ENCODE data around the gene ZNF865.
A peak's percentile ranks its signal among the peaks of the same experiment; 100 is the strongest.
"Not testable (repeated sequence)": the region's sequence is repeated elsewhere in the genome, so short reads cannot be mapped to it uniquely, and the experiment has no call there.

ZNF865 gene

DNA sequence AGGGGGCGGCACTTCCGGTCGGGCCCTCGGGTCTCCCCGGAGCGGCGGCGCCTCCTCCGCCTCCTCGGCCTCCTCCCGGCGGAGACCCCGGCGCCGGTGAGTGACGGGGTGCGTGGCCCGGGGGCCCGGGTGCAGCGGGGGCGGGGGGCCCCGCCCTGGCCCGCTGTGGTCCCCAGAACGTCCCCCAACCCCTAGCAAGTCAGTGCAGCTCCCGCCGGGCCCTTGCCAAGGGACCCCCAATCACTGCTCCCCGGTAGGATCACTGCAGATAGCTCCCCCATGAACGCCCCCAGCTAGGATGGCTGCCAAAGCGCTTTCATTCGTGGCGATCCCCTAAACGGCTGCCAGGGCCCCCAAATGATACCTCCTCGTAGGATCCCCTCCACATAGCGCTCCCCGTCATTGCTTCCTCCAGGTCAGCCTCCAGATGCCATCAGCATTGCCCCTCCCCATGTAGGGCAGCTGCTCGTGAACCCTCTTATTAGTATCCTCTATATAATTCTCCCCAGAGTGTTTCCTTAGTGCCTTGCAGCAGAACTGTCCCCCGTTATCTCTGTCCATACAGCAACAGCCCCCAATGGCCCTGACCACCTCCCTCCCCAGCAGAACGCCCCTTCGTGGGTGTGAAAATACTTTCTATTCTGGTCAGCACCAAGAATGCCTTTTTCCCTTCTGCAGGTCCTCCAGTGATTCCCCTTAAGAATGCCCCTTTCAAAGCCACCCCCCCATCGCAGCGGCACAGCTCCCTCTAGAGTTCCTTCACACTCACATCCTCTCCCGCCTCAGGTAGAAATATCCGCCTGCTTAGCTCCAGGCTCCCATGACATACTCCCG lies at the start of gene ZNF865:
TSS of gene ZNF865 (plus strand) at position 11 of the 834 bp plus-strand sequence. CDS start 7,972 bp downstream, outside the sequence.
- peak; percentile 41 for DNase-seq

DNA sequence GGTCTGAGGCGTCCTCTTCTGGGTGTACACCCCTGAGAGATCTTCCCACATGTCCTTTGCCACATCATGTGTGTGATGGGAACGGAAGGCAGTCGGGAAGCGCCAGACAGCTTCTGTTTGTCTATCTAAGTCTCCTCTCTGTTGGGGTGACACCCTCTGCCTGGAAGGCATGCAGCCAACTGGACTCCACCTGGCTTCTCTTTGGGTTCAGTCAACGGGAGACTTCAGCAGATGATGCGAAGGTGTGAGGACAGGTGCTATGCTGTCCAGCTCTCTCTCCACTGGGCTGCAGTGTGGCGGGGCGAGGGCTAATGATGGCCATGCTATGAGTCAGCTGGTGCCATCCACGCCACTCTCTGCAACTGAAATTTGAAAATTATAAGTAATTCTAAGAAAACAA lies 45.8 kb upstream of the ZNF865 start:
- DNase-seq = no peak

DNA sequence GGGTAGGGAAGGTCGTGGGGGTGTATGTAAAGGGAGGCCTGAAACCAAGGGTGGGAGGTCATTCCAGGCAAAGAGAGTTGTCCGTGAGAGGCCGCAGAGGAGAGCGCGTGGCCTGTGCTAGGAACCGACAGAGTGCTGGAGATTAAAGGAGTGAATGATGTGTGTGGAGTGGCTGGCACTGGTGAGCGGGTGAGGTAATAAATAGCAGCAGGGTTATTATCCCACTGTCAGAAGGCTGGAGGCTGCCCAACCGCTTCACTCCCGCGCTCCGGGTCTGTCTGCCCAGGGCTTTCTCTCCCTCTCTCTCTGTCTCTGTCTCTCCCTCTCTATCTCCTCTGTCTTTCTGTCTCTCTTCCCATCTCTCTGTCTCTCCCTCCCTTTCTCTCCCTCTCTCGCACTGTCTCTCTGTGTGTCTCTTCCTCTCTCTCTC lies 42.2 kb upstream of the ZNF865 start:
- peak; percentile 59 for DNase-seq

DNA sequence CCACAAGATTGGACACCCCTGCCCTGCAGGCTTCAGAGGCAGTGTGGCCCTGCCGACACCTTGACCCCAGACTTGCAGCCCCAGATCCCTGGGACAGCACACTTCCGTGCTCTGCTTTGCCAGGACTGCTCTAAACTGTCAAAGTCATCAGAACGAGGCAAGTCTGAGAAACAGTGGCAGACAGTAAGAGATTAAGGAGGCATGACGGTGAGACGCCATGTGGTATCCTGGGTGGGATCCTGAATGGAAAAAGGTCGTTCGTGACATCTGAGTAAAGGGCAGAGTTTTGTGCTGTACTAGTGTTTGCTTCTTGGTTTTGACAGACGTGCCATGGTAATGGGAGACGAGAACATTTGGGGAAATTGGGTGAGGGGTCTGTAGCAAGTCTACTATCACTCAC lies 38.6 kb upstream of the ZNF865 start:
- no peak for DNase-seq

DNA sequence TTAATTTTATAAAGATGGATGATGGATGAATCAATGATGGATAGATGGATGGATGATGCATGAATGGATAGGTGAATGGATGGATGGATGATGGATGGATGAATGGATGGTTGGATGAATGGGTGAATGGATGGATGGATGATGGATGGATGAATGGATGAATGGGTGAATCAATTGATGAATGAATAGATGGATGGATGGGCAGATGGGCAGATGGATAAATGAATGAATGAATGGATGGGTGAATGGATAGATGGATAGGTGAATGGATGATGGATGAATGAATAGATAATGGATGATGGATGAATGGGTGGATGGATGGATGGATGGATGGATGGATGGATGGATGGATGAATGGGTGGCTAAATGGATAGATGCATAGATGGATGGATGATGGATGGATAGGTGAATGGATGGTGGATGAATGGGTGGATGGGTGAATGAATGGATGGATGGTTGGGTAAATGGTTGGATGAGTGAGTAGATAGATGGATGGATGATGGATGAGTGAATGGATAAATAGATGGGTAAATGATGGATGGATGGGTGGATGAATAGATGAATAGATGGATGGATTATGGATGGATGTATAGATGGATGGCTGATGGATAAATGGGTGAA lies 37.6 kb upstream of the ZNF865 start:
- no peak for DNase-seq

DNA sequence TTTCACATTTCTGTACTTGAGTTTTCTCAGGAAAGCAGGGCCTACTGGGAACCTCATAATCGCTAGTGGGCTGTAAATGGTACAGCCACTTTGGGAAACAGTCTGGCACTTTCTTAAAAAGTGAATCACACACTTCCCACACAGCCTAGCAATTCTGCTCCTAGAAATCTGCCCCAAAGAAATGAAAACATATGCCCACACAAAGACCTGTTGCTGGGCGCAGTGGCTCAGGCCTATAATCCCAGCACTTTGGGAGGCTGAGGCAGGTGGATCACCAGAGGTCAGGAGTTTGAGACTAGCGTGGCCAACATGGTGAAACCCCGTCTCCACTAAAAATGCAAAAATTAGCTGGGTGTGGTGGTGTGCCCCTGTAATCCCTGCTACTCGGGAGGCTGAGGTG lies 36.0 kb upstream of the ZNF865 start:
- DNase-seq = not testable (repeated sequence)

DNA sequence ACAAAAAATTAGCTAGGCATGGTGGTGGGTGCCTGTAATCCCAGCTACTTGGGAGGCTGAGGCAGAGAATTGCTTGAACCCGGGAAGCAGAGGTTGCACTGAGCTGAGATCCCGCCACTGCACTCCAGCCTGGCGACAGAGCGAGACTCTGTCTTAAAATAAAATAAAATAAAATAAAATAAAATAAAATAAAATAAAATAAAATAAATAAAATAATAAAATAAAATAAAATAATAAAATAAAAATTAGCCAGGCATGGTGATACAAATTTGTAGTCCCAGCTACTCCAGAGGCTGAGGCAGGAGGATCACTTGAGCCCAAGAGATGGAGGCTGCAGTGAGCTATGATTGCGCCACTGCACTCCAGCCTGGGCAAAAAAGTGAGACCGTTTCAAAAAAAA lies 31.5 kb upstream of the ZNF865 start:
- not testable (repeated sequence) for DNase-seq

DNA sequence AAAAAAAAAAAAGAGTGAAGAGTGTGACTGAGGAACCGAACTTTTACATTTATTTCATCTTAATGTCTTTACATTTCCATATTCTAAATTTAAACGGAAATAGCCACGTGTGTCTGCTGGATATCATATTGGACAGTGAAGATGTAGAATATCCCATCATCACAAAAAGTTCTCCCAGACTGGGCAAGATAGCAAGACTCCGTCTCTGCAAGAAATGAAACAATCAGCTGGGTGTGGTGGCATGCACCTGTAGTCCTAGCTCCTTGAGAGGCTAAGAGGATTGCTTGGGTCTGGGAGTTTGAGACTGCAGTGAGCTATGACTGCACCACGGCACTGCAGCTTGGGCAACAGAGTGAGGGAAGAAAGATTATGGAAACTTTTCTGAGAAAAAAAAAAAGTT lies 28.7 kb upstream of the ZNF865 start:
- DNase-seq = no peak

- DNase-seq = no peak
Observed at GRCh38 chr19:55578031-55578760, 27.3 kb upstream of the ZNF865 start.

DNA sequence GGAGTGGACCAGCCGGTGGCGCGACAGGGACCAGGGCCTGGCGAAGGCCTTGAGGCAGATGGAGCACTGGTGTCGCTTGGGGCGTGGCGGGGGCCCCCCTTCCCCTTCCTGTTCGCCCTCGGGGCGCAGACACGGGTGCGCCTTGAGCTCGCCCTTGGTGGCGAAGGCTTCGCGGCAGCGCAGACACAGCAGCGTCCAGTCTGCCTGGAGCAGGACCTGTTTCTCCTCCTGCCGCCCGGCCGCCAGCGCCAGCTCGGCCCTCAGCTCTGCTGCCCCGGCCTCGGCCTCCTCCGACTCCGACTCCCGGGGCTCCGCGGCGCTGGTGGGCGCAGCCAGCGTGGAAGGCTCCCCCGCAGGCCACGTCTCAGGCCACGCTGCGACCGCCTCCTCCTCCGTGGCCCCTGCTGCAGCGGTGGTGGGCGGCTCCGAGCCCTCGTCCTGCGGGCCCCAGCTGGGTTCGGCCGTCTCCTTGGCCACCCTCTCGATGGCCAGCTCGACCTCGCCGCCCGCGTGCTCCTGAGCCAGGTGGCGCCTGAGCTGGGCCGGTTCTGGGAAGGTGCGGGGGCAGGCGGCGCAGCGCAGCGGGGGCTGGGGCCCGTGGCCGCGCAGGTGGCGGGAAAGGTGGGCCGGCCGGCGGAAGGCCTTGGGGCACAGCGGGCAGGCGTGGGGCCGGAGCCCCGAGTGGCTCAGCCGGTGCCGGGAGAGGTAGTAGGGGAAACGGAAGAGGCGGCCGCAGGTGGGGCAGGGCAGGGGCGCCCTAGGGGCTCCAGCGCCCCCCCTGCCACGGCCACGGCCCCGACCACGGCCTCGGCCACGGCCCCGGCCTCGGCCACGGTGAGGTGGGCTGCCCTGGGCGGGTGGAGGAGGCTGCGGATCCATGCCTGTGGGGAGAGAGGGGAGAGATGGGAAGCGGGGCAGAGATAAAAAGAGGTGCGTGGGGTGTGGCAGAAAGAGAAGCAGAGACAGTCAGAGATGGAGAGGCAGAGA lies 26.4 kb upstream of the ZNF865 start:
- no peak for DNase-seq

DNA sequence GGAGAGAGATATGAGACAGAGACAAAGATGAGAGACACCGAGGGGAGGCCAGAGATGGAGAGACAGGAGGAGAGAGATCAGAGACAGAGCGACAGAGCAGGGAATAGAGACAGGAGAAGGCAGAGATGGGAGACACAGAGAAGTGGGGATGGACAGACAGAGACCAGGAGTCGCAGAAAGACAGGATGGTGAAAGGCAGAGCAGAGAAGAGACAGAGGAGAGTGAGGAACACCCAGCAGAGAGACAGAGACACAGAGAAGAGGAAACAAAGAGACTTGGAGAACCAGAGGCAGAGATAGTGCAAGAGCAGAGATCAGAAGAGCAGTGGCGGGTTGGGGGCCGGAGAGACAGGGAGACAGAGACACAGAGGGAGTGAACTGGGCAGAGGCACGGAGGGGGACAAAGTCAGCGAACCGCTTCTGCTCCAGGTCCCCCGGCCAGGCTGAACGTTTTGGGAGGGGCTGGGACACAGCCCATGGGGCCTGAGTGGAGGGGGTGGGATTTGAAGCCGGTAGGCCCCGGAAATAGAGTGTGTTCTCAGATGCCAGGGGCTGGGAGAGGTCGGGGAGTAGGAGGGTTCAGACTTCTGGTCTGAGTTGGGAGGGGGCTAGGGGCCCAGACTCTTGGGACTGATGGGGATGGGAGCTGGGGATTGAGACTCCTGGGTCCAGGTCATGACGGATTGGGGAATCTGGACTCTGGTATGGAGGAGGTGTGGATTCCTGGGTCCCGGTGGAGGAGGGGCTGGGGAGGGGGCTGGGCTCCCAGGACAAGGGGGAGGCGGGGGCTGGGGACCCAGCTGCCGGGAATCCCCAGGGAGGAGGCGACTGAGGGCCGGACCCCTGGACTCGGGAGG lies 25.5 kb upstream of the ZNF865 start:
- no peak for DNase-seq

- DNase-seq = peak; percentile 77
Observed at GRCh38 chr19:55580628-55581144, 24.8 kb upstream of the ZNF865 start, which contains the start of gene ZNF579. Gene ZNF579 (minus strand): TSS chr19:55580848. CDS start chr19:55579639, 1,209 bp downstream.

GRCh38 chr19:55581145-55581822 lies 24.2 kb upstream of the ZNF865 start:
- peak; percentile 56 for DNase-seq

DNA sequence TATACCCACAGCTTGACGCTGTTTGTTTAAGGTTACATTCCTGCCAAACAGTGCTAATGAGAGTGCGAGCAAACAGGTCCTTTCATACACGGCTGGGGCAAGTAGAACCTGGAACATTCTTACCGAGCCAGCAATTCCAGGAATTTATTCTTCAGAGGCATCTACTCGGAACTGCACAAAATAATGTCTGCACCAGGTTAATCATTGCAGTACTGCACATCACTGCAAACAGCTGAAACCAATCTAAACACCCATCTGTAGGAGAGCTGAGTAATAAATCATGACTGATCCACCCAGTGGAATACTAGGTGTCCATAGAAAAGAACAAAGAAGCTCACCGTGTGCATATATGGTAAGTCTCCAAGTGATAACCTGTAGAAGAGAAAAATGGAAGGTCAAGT lies 23.6 kb upstream of the ZNF865 start:
- DNase-seq = no peak

- DNase-seq = not testable (repeated sequence)
Observed at GRCh38 chr19:55582284-55582683, 23.2 kb upstream of the ZNF865 start.

- not testable (repeated sequence) for DNase-seq
Observed at GRCh38 chr19:55583897-55584296, 21.6 kb upstream of the ZNF865 start.

GRCh38 chr19:55584871-55585270 lies 20.6 kb upstream of the ZNF865 start:
- no peak for DNase-seq

- DNase-seq = no peak
Observed at GRCh38 chr19:55585658-55586339, 19.6 kb upstream of the ZNF865 start.

DNA sequence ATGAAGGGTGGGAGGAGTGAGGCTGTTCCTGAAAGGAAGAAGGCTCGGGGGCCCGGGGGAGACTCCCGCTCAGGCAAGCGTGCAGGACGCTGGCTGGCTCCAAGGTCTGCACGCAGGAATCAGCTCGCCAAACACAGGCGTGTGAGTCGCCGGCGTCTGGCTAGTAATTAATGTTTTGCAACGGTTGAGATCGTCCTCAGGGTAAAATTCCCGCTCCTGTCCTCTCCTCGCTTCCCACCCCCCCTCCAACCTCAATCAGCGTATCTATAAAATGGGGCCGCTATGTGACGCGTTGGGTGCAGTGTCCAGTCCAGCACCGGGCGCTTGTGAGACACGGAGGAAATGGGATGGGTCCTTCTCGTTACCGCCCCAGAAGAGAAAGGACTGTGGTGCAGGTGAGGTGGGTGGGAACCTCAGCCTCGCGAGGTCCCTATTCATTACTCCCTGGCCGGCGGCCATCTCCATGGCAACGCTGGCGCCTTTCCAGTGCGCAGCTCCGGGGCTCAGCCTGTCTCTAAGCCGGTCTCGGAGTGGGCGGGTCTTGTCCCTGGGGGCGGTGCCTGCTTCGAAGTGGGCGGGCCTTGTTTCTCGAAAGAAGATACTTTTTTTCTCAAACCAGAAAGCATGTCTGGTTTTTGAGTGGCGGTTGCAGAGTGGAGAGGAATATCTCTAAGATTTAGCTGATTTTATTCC lies 18.3 kb upstream of the ZNF865 start:
- peak; percentile 82 for DNase-seq
